GM12878 (cell line): ENCODE results near the gene PKLR. TPM values are rescaled to one million over a fixed set of nuclear protein-coding genes. Genes with fewer than 3 reads are reported as not detected.

Experiments
- ATF2 ChIP-seq: IDR thresholded peaks from 2 replicates; pipeline ENCODE4 v1.6.1; 2012; ENCODE audit warnings: low read length, inconsistent platforms
- ATF7 ChIP-seq: fragments of 450-650 bp; IDR thresholded peaks from 2 replicates; pipeline ENCODE4 v1.6.1; 2016; ENCODE audit warnings: low read depth, mild to moderate bottlenecking
- BRCA1 ChIP-seq: IDR thresholded peaks from 2 replicates; pipeline ENCODE4 v1.6.1; 2011; ENCODE audit warnings: low read depth, low read length, improper control_type of control experiment
- CBFB ChIP-seq: IDR thresholded peaks from 2 replicates; pipeline ENCODE4 v1.6.1; 2016; ENCODE audit warnings: antibody characterized with exemption, low read depth
- CBX3 ChIP-seq: fragments of 200-600 bp; sonication (generic); IDR thresholded peaks from 2 replicates; pipeline ENCODE4 v1.6.1; 2016; ENCODE audit warnings: low read depth, borderline replicate concordance
- CEBPB ChIP-seq, 2 experiments: fragments of 150-350 bp in 1 of 2; IDR thresholded peaks; 2 replicates each; pipeline ENCODE4 v1.6.1; 2012 to 2014; ENCODE audit warnings: low read depth in 2 of 2, low read length in 2 of 2, borderline replicate concordance in 1 of 2, inconsistent platforms in 1 of 2
- CHD4 ChIP-seq: fragments of 200-600 bp; sonication (generic); IDR thresholded peaks from 2 replicates; pipeline ENCODE4 v1.6.1; 2016; ENCODE audit warnings: mild to moderate bottlenecking
- GATAD2B ChIP-seq: fragments of 450-650 bp; conservative IDR thresholded peaks from 2 replicates; pipeline ENCODE4 v1.6.1; 2017; ENCODE audit warnings: low read depth, mild to moderate bottlenecking, moderate library complexity
- MEF2A ChIP-seq: IDR thresholded peaks from 2 replicates; pipeline ENCODE4 v1.6.1; 2011; ENCODE audit warnings: low read depth, mild to moderate bottlenecking, low read length, moderate library complexity; ENCODE audit not compliant: insufficient read depth
- MEF2B ChIP-seq: fragments of 450-650 bp; IDR thresholded peaks from 2 replicates; pipeline ENCODE4 v1.6.1; 2018; ENCODE audit warnings: mild to moderate bottlenecking, moderate library complexity; ENCODE audit not compliant: partially characterized antibody, poor library complexity, severe bottlenecking
- MLLT1 ChIP-seq: fragments of 450-650 bp; IDR thresholded peaks from 2 replicates; pipeline ENCODE4 v1.6.1; 2016; ENCODE audit warnings: mild to moderate bottlenecking
- NFYA ChIP-seq: IDR thresholded peaks from 2 replicates; pipeline ENCODE4 v1.6.1; 2011; ENCODE audit warnings: low read depth, mild to moderate bottlenecking, low read length, improper control_type of control experiment, borderline replicate concordance
- NRF1 ChIP-seq: conservative IDR thresholded peaks from 2 replicates; pipeline ENCODE4 v1.6.1; 2011; ENCODE audit warnings: mild to moderate bottlenecking, low read depth, low read length, improper control_type of control experiment
- POLR2A ChIP-seq: IDR thresholded peaks from 2 replicates; pipeline ENCODE4 v1.6.1; 2011; ENCODE audit warnings: low read depth, mild to moderate bottlenecking, low read length
- TCF12 ChIP-seq: IDR thresholded peaks from 2 replicates; pipeline ENCODE4 v1.6.1; 2011; ENCODE audit warnings: low read depth, mild to moderate bottlenecking, low read length
- polyA plus RNA-seq, 11 experiments: library from polyadenylated mRNA; depleted of rRNA in 4 of 11; unstranded in 6 of 11; stranded (reverse) in 5 of 11; fragments of >200 nt; fragmentation: Nextera tagmentation in 4 of 11; fragmentation: Illumina TruSeq in 1 of 11; extraction: Ambion mirVana in 4 of 11; extraction: Trizol in 1 of 11; gene quantifications; 1 replicate in 1 of 11; 2 replicates in 10 of 11; pipeline versions ENCODE4 v1.2.1 to v1.2.3, GENCODE V29; 2011 to 2016; ENCODE audit warnings: inconsistent platforms in 2 of 11, missing spikeins in 2 of 11, low read depth in 1 of 11
- total RNA-seq, 4 experiments: library from RNA; depleted of rRNA in 3 of 4; stranded (reverse); fragments of >200 nt in 3 of 4; fragmentation: Illumina TruSeq in 1 of 4; extraction: Trizol in 1 of 4; gene quantifications; 2 replicates each; pipeline versions ENCODE4 v1.2.1 to v1.2.3, GENCODE V29; 2013 to 2021

Gene PKLR
- total and polyA plus RNA-seq, 10 of the 15 experiments (the other 5 are each of a cell fraction or from before 2014, with no cell fraction given), result 0.04 to 0.15 (median 0.08) TPM; not detected in 7

- no peak for TF ChIP-seq ATF2
- peak; percentile 31; the same call in 1 of the 2 replicates for TF ChIP-seq MLLT1
- peak; percentile 59 for TF ChIP-seq GATAD2B
- TF ChIP-seq TCF12, result 0 out of 2 replicates have a peak, but pooled peaks have one; percentile 46
- TF ChIP-seq POLR2A, result no peak; the same call in 1 of the 2 replicates
- no peak for TF ChIP-seq CBX3
- TF ChIP-seq ATF7, result no peak
- TF ChIP-seq CEBPB (IDR thresholded peaks at IDR 0.05; ENCODE audit: borderline replicate concordance in 1 of 2, low read depth in 2 of 2, low read length in 2 of 2), result no peak
- no peak for TF ChIP-seq NRF1
- no peak for TF ChIP-seq CHD4
- no peak for TF ChIP-seq NFYA
- TF ChIP-seq BRCA1, result no peak
- TF ChIP-seq MEF2B, result no peak
- no peak for TF ChIP-seq MEF2A
- TF ChIP-seq CBFB, result no peak
These were observed 21.9 kb upstream of the PKLR start (continued) for GRCh38 chr1:155322953-155323728.
